Hypothalamus (tissue), 51 donors: ENCODE data around the gene TRAPPC10.

Experiments used
- DNase-seq, 51 donors: peaks; one replicate each; lab custom pipeline; 2025; lab: John Stamatoyannopoulos, UW

The TRAPPC10 gene

GRCh38 chr21:44024887-44025353 is 12.8 kb downstream of the TRAPPC10 start:
- DNase-seq = peak in 27 of 51 donors; percentile 10 to 70 (median 34)

DNA sequence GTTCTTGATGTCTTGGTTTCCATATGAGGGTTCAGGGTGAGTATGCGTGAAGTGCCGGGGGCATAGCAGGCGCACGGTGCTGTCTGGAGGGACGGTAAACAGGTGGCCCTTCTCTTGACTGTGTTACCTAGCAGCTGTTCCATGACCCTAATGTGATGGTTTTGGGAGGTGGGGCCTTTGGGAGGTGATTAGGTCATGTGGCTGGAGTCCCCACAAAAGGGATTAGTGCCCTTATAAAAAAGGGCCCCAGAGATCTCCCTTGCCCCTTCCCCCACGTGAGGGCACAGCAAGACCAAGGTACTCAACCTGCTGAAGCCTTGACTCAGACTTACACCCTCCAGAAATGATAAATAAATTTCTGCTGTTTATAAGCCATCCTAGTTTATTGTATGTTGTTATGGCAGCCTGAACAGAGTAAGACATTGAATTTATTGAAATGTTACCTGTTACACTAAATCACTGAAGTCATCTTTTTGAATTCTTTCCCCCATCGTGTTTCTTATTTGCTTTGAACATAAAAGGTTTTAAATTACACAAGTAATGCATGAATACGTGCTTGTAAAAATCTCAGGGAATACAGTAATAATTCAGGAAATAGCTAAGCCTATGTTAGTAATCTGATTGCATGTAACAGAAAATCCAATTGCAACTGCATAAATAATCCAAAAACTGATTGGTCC is 15.6 kb downstream of the TRAPPC10 start:
- DNase-seq = no peak

- no peak for DNase-seq
Measured at GRCh38 chr21:44028287-44028659, 16.2 kb downstream of the TRAPPC10 start.

DNA sequence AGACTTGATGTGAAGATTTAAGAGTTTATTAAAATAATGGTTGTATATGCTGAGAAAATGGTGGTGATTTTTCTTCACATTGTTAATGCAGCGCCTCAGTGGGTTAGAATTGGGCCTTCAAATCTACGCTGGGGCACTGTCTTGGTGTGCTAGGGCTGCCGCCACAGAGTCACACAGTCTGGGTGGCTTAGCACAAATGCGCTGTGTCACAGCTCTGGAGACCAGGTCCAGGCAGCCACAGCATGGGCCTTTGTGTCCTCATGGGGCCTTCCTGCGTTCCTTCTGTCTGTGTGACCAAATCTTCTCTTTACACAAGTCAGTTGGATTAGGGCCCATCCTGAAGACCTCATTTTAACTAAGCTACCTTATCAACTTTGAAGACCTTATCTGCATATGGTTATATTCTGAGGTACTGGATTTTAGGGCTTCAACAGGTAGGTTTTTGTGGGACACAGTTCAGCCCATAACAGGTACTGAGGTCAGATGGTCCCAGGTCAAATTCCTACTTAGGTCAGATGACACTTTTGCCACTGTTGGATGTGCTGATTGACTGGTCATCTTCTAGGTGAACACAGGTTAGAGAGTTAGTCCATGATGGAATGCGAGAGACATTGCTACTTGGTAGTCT is 17.5 kb downstream of the TRAPPC10 start:
- no peak for DNase-seq

DNA sequence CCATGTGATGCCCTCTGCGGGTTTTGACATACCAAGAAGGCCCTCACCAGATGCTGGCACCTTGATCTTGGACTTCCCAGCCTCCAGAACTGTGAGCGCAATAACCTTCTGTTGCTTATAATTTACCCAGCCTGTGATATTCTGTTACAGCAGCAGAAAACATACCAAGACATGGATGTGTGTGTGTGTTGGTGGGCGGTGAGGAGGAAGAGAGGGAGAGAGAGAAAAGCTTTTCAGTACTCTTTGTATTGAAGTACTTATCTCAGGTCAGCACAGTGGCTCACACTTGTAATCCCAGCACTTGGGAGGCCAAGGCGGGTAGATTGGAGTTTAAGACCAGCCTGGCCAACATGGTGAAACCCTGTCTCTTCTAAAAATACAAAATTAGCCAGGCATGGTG is 23.1 kb downstream of the TRAPPC10 start:
- DNase-seq = no peak

GRCh38 chr21:44038063-44038462 is 26.0 kb downstream of the TRAPPC10 start:
- no peak for DNase-seq

GRCh38 chr21:44039828-44040227 is 27.7 kb downstream of the TRAPPC10 start:
- DNase-seq = no peak

DNA sequence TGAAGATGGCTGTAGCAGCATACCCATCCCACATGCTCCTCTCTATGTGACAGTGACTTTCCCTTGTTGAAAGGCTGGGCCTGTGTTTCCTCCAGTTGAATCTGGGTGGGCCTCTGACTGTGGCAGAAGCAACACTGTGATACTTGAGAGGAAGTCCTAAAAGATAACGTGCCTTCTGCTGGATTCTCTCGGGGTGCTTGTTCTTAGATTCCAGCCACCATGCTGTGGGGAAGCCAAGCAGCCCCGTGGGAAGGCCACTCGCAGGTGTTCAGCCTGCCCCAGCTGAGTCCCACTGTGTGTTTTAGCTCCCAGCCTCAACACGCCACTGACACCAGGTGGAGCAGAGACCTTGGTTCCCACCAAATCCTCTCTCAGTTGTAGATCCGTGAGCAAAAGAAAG is 31.5 kb downstream of the TRAPPC10 start:
- DNase-seq = no peak

DNA sequence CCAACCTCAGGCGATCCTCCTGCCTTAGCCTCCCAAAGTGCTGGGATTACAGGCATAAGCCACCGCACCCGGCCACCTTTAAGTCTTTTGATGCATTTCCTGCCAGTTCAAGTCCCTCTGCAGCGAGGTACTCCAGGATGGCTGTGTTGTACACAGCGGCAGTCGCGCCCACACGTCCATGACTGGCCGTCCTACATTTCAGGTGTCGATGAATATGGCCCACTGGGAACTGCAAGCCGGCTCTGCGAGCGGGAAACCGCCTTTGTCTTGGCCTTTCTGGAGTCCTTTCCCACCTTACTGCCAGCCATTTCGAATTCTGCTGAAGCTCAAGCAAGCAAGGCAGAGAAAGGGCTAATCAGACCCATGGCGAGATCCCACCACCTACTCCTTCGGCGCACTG is 34.6 kb downstream of the TRAPPC10 start:
- DNase-seq = no peak

DNA sequence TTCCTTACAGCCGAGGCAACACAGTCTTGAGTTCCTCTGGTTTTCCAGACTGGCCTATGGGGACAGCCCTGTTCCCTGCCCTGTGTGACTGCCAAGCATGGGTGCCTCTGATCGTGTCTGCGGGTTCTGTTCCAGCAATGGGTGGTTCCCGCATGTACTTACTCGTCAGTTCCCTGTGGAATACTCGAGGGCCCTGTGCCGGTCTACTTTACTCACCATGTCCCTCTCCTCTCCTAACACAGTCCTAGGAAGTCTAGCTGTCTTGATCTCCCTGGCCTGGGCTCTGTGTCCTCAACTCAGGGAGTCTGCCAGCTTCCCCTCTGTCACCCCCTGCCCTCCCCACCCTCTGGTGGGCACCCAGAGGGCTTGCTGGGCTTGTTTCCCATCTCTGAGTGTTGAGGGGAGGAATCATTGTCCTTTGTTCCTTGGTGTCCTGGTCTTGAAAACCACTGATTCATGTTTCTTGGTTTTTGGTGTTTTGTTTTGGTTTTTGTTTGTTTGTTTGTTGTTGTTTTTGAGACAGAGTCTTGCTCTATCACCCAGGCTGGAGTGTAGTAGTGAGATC is 36.0 kb downstream of the TRAPPC10 start:
- peak in 2 of 51 donors; percentile 27 to 30 for DNase-seq

- DNase-seq = peak in 6 of 51 donors; percentile 6 to 30 (median 26)
Measured at GRCh38 chr21:44049182-44049581, 37.1 kb downstream of the TRAPPC10 start.

DNA sequence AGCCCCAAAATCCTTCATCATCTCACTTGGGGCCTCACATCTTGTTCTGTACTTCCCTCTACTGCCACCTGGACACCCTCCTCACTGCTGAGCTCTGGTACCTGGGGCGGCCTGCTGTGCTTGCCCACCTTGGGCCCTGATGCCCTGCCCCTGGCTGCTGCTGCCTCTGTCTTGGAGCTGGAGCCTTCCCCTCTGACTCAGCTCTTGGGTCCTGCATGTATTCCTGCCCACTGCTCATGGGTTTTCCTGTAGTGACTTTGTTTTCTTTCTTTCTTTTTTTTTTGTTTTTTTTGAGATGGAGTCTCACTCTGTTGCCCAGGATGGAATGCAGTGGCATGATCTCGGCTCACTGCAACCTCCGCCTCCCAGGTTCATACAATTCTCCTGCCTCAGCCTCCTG is 37.5 kb downstream of the TRAPPC10 start:
- DNase-seq = no peak

DNA sequence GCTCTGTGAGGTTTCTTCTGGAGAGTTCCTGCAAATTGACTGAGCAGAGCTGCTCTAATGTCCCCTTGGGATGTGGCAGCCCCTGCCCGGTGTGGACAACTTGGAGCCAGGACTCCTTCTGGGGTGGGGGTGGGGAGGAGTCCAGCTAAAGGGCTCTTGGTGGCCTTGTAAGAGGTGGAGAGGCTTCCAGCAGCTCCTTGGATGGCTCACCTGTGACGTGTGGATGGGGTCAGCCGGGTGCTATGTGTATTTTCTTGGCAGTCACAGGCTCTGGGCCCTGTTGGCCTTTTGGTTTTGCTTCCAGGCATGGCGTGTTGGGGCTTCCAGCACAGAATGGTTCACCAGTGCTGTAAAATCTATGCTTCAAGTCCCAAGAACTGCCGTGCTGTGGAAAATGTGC is 38.2 kb downstream of the TRAPPC10 start:
- no peak for DNase-seq

GRCh38 chr21:44051462-44051941 is 39.4 kb downstream of the TRAPPC10 start:
- peak in 31 of 51 donors; percentile 15 to 63 (median 42) for DNase-seq

DNA sequence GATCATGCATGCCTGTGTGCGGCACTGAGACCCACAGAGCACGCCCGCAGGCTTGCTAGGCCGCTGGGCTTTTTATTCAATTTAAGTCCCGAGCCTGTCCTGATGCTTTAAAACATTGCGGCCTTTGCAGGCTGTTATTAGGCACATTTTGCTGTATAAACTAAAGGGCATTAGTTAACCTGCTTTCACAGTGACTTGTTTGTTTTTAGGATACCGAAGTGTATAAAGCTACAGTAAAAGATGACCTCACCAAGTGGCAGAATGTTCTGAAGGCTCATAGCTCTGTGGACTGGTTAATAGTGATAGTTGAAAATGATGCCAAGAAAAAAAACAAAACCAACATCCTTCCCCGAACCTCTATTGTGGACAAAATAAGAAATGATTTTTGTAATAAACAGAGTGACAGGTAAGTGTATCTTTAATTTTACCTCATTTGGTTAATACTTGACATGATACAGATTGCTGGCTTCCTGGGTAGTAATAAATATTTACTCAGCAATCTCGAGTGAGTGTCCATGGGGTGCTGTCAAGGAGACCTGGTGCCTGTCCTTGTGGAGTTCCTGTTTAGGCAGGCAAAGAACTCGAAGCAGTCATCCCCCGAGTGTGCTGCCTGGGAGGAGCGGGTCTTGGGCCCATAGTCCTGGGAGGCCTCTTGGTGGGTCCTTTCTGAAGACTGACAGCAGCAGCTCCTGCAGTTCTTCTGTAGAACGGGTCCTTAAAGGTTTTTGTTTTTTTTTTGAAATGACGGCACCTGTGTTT is 40.1 kb downstream of the TRAPPC10 start:
- peak in 1 of 51 donors; percentile 54 for DNase-seq

GRCh38 chr21:44052830-44053226 is 40.7 kb downstream of the TRAPPC10 start:
- no peak for DNase-seq

DNA sequence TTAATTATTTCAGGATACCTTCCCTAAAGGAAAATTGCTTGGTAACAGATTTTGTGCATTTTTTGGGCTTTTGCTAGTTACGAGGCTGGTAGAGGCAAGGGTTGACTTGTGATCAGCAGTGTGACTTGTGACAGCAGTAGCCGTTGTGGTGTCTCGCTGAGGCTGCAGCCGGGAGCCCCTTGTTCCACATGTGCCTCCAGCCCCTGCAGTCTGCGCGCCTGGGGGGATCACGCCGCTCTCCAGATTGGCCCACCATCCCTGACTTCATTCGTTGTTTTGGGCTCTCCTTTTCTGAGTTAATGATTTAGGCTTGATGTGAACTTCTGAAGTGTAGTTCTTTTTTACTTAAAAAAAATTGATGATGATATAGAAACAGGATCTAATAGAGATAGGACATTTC is 41.5 kb downstream of the TRAPPC10 start:
- DNase-seq = no peak

GRCh38 chr21:44054710-44055109 is 42.6 kb downstream of the TRAPPC10 start:
- DNase-seq = peak in 1 of 51 donors; percentile 24

DNA sequence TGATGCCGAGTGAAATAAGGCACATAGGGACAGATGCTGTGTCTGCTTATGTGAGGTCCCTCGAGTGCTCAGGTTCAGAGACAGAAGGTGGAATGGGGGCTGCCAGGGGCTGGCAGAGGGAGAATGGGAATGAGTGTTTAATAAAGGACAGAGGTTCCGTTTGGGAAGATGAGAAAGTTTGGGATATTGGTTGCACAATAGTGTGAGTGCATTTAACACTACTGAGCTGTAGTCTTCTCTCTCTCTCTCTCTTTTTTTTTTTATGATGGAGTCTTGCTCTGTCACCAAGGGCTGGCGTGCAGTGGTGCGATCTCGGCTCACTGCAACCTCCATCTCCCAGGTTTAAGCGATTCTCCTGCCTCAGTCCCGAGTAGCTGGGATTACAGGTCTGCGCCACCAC is 44.9 kb downstream of the TRAPPC10 start:
- no peak for DNase-seq

DNA sequence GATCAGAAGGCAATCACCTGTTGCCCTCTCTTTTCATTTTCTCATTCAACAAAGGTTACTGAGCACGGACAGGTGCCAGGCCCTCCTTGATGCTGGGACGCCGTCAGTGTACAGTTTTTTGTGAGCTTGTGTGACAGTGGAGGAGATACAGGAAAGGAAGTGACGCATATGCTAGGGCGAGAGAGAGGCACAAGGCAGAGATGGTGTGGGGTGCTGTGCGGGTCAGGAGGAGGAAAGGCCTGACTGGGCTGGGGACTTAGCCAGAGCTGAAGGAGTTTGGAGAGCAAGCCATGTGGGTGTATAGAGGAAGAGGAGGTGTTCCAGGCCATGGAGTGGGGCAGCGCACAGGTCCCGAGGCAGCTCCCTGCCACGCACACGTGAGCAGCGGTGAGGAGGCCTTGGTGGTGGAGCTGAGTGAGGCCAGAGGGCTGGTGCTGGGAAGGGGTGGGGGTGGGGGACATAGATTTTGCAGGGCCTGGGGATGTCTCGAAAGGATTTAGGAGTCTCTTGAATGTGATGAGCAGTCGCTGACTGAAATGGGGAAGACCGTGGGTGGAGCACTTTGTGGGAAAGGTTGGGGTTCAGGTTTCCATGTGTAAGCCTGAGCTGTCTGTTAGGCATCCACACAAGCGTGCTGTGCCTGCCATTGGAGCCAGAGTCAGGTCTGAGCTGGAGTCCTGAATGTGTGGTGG is 46.0 kb downstream of the TRAPPC10 start:
- DNase-seq = no peak

- no peak for DNase-seq
Measured at GRCh38 chr21:44058652-44058964, 46.5 kb downstream of the TRAPPC10 start.
